ENCODE results near the gene MCF2L. TPM values are rescaled to one million over a fixed set of nuclear protein-coding genes. Genes with fewer than 3 reads are reported as not detected.
A peak's percentile ranks its signal among the peaks of the same experiment; 100 is the strongest.

Gene MCF2L
- total RNA-seq, 1 donor from 2014 or later = 16.5 TPM

GRCh38 chr13:112931028-112931934 is 37.7 kb upstream of the MCF2L start:
- H3K36me3 Mint-ChIP-seq (ENCODE audit: low read depth, unreplicated experiment) = no peaks in the 10 kb centered on the region
- no peaks in the 10 kb centered on the region for H3K27me3 Mint-ChIP-seq (ENCODE audit: unreplicated experiment)
- TF ChIP-seq, protein P1, sequence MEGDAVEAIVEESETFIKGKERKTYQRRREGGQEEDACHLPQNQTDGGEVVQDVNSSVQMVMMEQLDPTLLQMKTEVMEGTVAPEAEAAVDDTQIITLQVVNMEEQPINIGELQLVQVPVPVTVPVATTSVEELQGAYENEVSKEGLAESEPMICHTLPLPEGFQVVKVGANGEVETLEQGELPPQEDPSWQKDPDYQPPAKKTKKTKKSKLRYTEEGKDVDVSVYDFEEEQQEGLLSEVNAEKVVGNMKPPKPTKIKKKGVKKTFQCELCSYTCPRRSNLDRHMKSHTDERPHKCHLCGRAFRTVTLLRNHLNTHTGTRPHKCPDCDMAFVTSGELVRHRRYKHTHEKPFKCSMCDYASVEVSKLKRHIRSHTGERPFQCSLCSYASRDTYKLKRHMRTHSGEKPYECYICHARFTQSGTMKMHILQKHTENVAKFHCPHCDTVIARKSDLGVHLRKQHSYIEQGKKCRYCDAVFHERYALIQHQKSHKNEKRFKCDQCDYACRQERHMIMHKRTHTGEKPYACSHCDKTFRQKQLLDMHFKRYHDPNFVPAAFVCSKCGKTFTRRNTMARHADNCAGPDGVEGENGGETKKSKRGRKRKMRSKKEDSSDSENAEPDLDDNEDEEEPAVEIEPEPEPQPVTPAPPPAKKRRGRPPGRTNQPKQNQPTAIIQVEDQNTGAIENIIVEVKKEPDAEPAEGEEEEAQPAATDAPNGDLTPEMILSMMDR (IDR thresholded peaks at IDR 0.05; ENCODE audit: unreplicated experiment) = no peak
- peak; percentile 69 for DNase-seq (ENCODE audit: low spot score)
- no peaks in the 10 kb centered on the region for H3K9me3 Mint-ChIP-seq (ENCODE audit: unreplicated experiment)
- peaks cover 19% of the 10 kb centered on the region for H3K4me1 Mint-ChIP-seq (ENCODE audit: unreplicated experiment)
- H3K4me3 Mint-ChIP-seq (ENCODE audit: unreplicated experiment) = no peak overlapping the region
- H3K27ac Mint-ChIP-seq (ENCODE audit: unreplicated experiment) = no peak overlapping the region

- Mint-ChIP-seq H3K27ac (ENCODE audit: unreplicated experiment) (no peak overlapping the region), H3K27me3 (ENCODE audit: unreplicated experiment) (no peaks in the 10 kb centered on the region), H3K4me3 (ENCODE audit: unreplicated experiment) (no peak overlapping the region), H3K9me3 (ENCODE audit: unreplicated experiment) (no peaks in the 10 kb centered on the region), H3K36me3 (ENCODE audit: low read depth, unreplicated experiment) (peaks cover 3% of the 10 kb centered on the region), H3K4me1 (ENCODE audit: unreplicated experiment) (peaks cover 19% of the 10 kb centered on the region)
- DNase-seq (ENCODE audit: low spot score) = no peak
- TF ChIP-seq, protein P1 (IDR thresholded peaks at IDR 0.05; ENCODE audit: unreplicated experiment) = no peak
These were observed 36.0 kb upstream of the MCF2L start for GRCh38 chr13:112932971-112933370.

DNA sequence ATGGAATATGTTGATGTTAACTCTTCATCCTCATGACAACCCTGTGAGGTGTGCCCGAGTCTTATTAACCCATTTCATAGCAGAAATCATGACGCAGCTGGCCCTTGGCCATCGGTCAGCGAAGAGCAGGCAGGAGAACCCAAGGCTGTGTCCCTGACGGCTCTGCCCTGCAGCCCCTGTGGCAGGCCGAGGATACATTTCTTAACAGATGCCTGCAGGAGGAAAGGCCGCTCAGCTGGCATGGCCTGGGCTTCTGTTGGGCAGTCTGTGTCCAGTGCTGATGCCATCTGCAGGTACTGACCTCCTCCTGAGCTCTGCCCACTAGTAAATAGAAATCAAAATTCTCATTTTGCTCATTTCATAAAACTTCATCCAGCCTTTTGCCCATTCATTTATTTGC is 35.4 kb upstream of the MCF2L start:
- H3K27ac Mint-ChIP-seq (ENCODE audit: unreplicated experiment) = no peak overlapping the region
- no peaks in the 10 kb centered on the region for H3K9me3 Mint-ChIP-seq (ENCODE audit: unreplicated experiment)
- H3K27me3 Mint-ChIP-seq (ENCODE audit: unreplicated experiment) = peaks cover 3% of the 10 kb centered on the region
- peaks cover 19% of the 10 kb centered on the region for H3K4me1 Mint-ChIP-seq (ENCODE audit: unreplicated experiment)
- H3K4me3 Mint-ChIP-seq (ENCODE audit: unreplicated experiment) = no peak overlapping the region
- H3K36me3 Mint-ChIP-seq (ENCODE audit: low read depth, unreplicated experiment) = peaks cover 3% of the 10 kb centered on the region
- no peak for DNase-seq (ENCODE audit: low spot score)
- TF ChIP-seq, protein P1 (IDR thresholded peaks at IDR 0.05; ENCODE audit: unreplicated experiment) = no peak

- H3K4me3 Mint-ChIP-seq (ENCODE audit: unreplicated experiment) = no peak overlapping the region
- H3K36me3 Mint-ChIP-seq (ENCODE audit: low read depth, unreplicated experiment) = peaks cover 3% of the 10 kb centered on the region
- H3K9me3 Mint-ChIP-seq (ENCODE audit: unreplicated experiment) = no peaks in the 10 kb centered on the region
- H3K27ac Mint-ChIP-seq (ENCODE audit: unreplicated experiment) = no peak overlapping the region
- peaks cover 18% of the 10 kb centered on the region for H3K4me1 Mint-ChIP-seq (ENCODE audit: unreplicated experiment)
- no peak for DNase-seq (ENCODE audit: low spot score)
- peaks cover 3% of the 10 kb centered on the region for H3K27me3 Mint-ChIP-seq (ENCODE audit: unreplicated experiment)
- TF ChIP-seq, protein P1 (IDR thresholded peaks at IDR 0.05; ENCODE audit: unreplicated experiment) = no peak
These were observed 34.9 kb upstream of the MCF2L start for GRCh38 chr13:112934078-112934477.

GRCh38 chr13:112938680-112939079 is 30.3 kb upstream of the MCF2L start:
- Mint-ChIP-seq H3K27ac (ENCODE audit: unreplicated experiment) (no peak overlapping the region), H3K4me1 (ENCODE audit: unreplicated experiment) (peaks cover 3% of the 10 kb centered on the region), H3K27me3 (ENCODE audit: unreplicated experiment) (peaks cover 4% of the 10 kb centered on the region), H3K4me3 (ENCODE audit: unreplicated experiment) (no peak overlapping the region), H3K36me3 (ENCODE audit: low read depth, unreplicated experiment) (peaks cover 3% of the 10 kb centered on the region), H3K9me3 (ENCODE audit: unreplicated experiment) (no peaks in the 10 kb centered on the region)
- no peak for DNase-seq (ENCODE audit: low spot score)
- TF ChIP-seq, protein P1 (IDR thresholded peaks at IDR 0.05; ENCODE audit: unreplicated experiment) = no peak
